ENCODE results near the gene FJX1. TPM values are rescaled to one million over a fixed set of nuclear protein-coding genes. Genes with fewer than 3 reads are reported as not detected.

FJX1 gene
- total and polyA plus RNA-seq, 2 experiments from 2014 or later, result 12.4 to 34.8 TPM

DNA sequence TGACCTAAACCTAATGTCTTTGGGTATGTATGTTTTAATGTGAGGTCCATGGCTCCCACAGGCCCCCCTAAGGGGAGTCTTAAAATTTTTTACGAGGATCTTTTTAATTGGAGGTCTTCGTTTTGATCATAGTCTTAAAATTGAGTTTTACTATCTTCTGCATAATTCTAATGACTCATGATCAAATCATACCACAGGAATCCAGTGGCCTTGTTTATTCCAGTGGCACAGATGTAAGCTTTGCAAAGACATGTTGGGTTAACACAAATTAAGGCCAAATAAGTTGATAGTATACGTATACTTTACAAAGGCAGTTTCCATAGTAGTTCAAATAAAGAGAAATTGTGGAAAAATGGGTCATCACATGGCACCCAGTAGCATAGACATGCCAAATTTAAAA lies 33.9 kb upstream of the FJX1 start:
- H3K4me2 ChIP-seq, result no peak overlapping the region
- no peaks in the 10 kb centered on the region for H4K20me1 ChIP-seq (ENCODE audit: insufficient read depth, poor library complexity, severe bottlenecking)
- H3K4me3 ChIP-seq, result no peak overlapping the region
- no peaks in the 10 kb centered on the region for H3K27me3 ChIP-seq
- TF ChIP-seq, protein P1, sequence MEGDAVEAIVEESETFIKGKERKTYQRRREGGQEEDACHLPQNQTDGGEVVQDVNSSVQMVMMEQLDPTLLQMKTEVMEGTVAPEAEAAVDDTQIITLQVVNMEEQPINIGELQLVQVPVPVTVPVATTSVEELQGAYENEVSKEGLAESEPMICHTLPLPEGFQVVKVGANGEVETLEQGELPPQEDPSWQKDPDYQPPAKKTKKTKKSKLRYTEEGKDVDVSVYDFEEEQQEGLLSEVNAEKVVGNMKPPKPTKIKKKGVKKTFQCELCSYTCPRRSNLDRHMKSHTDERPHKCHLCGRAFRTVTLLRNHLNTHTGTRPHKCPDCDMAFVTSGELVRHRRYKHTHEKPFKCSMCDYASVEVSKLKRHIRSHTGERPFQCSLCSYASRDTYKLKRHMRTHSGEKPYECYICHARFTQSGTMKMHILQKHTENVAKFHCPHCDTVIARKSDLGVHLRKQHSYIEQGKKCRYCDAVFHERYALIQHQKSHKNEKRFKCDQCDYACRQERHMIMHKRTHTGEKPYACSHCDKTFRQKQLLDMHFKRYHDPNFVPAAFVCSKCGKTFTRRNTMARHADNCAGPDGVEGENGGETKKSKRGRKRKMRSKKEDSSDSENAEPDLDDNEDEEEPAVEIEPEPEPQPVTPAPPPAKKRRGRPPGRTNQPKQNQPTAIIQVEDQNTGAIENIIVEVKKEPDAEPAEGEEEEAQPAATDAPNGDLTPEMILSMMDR (IDR thresholded peaks at IDR 0.05; ENCODE audit: poor library complexity), result no peak
- TF ChIP-seq EZH2 (IDR thresholded peaks at IDR 0.05; ENCODE audit: borderline replicate concordance) (no peak), EZH2phosphoT487 (IDR thresholded peaks at IDR 0.05; ENCODE audit: low read depth, severe bottlenecking, unreplicated experiment) (no peak)
- 66% methylated on average over 3 of the region's 3 CpGs for WGBS (ENCODE audit: low lambda C conversion rate, missing lambda C conversion rate)
- no peaks in the 10 kb centered on the region for H3K79me2 ChIP-seq
- H3K4me1 ChIP-seq (ENCODE audit: insufficient read depth), result no peaks in the 10 kb centered on the region
- H3K27ac ChIP-seq, result no peak overlapping the region
- no peak for DNase-seq (ENCODE audit: low spot score)
- no peaks in the 10 kb centered on the region for H3K36me3 ChIP-seq (replicated peaks; ENCODE audit: insufficient read depth, low read depth)
- no peaks in the 10 kb centered on the region for H3K9me3 ChIP-seq (ENCODE audit: low read depth)
- H3K9me2 ChIP-seq (replicated peaks; ENCODE audit: insufficient read depth), result no peaks in the 10 kb centered on the region
- no peak overlapping the region for H2AFZ ChIP-seq

DNA sequence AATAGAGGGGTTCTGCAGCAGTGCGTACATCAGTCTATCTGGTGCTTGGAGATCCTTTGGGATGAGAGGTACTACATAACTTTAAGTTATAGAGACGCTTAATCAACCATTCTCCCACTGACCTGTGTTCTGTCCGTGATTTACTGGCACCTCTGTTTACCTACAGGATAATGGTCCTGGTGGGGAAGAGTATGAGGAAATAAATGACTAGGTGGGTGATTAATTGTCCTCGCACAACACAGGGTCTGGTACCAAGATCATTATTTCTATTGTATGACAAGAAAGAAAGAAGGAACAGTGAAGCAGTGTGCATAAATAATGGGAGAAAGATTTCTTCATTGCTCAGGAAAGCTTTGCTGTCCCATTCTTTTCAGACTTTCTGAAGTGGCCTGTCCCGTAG lies 32.8 kb upstream of the FJX1 start:
- H3K9me3 ChIP-seq (ENCODE audit: low read depth), result no peaks in the 10 kb centered on the region
- H3K9me2 ChIP-seq (replicated peaks; ENCODE audit: insufficient read depth), result no peaks in the 10 kb centered on the region
- no peak overlapping the region for H3K4me2 ChIP-seq
- DNase-seq (ENCODE audit: low spot score), result no peak
- H4K20me1 ChIP-seq (ENCODE audit: insufficient read depth, poor library complexity, severe bottlenecking), result no peaks in the 10 kb centered on the region
- 72% methylated on average over 5 of the region's 5 CpGs for WGBS (ENCODE audit: low lambda C conversion rate, missing lambda C conversion rate)
- H3K4me1 ChIP-seq (ENCODE audit: insufficient read depth), result no peaks in the 10 kb centered on the region
- no peak overlapping the region for H3K4me3 ChIP-seq
- H3K27ac ChIP-seq, result no peak overlapping the region
- H2AFZ ChIP-seq, result no peak overlapping the region
- no peaks in the 10 kb centered on the region for H3K79me2 ChIP-seq
- TF ChIP-seq, protein P1 (IDR thresholded peaks at IDR 0.05; ENCODE audit: poor library complexity), result no peak
- H3K36me3 ChIP-seq (replicated peaks; ENCODE audit: insufficient read depth, low read depth), result no peaks in the 10 kb centered on the region
- H3K27me3 ChIP-seq, result no peaks in the 10 kb centered on the region

DNA sequence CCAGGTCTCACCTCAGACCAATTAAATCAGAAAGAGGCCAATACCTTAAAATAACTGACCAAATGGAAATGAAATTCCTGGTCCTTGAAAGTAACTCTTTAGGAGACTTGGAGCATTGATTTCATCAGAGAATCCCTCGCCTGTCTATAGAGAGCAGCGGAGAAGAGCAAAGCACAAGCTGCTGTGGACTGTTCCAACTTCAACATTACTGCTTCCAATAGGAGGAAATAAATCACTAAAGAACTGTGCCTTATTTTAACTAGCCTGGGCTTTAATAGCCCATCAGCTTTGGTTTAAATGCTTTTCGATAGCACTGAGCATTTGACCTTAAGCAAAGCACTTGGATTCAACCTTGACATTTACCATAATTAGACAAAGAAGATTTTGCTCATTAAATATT lies 32.0 kb upstream of the FJX1 start:
- H3K27me3 ChIP-seq, result no peaks in the 10 kb centered on the region
- WGBS (ENCODE audit: low lambda C conversion rate, missing lambda C conversion rate), result 74% methylated on average over 3 of the region's 3 CpGs
- no peaks in the 10 kb centered on the region for H3K79me2 ChIP-seq

More for the DNA sequence above, 32.0 kb upstream of the FJX1 start:
- Histone ChIP-seq H3K4me3 (no peak overlapping the region), H3K4me2 (no peak overlapping the region), H3K27ac (no peak overlapping the region), H2AFZ (no peak overlapping the region), H3K36me3 (replicated peaks; ENCODE audit: insufficient read depth, low read depth) (no peaks in the 10 kb centered on the region), H3K9me2 (replicated peaks; ENCODE audit: insufficient read depth) (no peaks in the 10 kb centered on the region), H3K9me3 (ENCODE audit: low read depth) (no peaks in the 10 kb centered on the region), H3K4me1 (ENCODE audit: insufficient read depth) (no peaks in the 10 kb centered on the region), H4K20me1 (ENCODE audit: insufficient read depth, poor library complexity, severe bottlenecking) (no peaks in the 10 kb centered on the region)
- no peak for DNase-seq (ENCODE audit: low spot score)
- no peak for TF ChIP-seq EZH2phosphoT487 (IDR thresholded peaks at IDR 0.05; ENCODE audit: low read depth, severe bottlenecking, unreplicated experiment)
- TF ChIP-seq EZH2 (IDR thresholded peaks at IDR 0.05; ENCODE audit: borderline replicate concordance), result no peak
- TF ChIP-seq, protein P1 (IDR thresholded peaks at IDR 0.05; ENCODE audit: poor library complexity), result no peak
